Activated CD8-positive, alpha-beta memory T cell treated with anti-CD3 and anti-CD28 coated beads, Interleukin-2, amount 50 U/mL, for 1 hour (primary cell): ENCODE results near the gene B3GAT1.
"Not testable (repeated sequence)": the region's sequence is repeated elsewhere in the genome, so short reads cannot be mapped to it uniquely, and the experiment has no call there.

Source experiments
- DNase-seq: peaks from one replicate; pipeline ENCODE4 v3.0.0-alpha.2; 2020; ENCODE audit errors: extremely low read depth

The B3GAT1 gene

DNA sequence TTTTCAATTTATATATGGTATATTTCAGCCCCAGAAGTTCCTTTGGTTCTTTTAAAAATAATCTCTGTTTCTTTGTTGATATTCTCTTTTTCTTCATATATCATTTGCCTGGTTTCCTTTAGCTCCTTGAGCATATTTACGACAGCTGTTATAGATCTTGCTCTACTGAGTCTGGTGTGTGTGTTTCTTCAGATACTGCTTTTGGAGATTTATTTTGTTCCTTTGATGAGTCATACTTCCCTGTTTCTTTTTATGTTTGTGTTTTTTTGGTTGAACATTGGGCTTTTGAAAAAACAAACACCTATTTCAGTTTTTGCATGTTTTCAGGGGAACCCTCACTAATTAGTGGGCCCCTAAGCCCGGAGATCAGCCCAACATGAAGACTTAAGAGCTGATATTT, 56.9 kb downstream of the B3GAT1 start:
- no peak for DNase-seq

DNA sequence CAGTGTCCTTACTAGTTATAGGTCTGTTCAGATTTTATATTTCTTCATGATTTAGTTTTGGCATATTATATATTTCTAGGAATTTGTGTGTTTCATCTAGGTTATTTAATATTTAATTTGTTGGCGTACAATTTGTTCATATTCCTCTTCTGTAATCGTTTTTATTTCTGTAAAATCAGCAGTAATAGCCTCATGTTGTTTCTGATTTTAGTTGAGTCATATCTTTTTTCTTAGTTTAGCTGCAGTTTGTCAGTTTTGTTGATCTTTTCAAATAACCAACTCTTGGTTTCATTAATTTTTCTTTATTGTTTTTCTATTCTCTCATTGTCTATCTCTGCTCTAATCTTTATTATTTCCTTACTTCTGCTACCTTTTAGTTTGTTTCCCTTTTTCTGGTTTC, 59.9 kb downstream of the B3GAT1 start:
- DNase-seq, result no peak

DNA sequence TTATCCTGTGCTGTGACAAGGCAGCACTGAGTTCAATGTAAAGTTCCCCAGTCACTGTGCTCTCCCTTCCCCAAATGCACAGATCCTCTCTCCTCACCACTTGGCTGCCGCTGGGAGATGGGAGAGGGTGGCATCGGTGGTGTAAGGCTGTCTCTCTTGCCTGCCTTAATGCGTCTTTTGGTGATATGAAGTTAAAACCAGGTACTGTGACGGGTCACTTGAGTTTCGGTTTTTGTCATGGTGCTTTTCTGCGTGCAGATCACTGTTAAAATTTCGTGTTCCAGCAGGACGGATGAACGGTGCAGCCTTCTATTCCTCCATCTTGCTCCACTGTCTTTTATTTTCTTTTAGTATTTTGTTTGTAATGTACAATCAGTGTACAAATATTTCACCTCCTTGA, 61.7 kb downstream of the B3GAT1 start:
- DNase-seq, result no peak

DNA sequence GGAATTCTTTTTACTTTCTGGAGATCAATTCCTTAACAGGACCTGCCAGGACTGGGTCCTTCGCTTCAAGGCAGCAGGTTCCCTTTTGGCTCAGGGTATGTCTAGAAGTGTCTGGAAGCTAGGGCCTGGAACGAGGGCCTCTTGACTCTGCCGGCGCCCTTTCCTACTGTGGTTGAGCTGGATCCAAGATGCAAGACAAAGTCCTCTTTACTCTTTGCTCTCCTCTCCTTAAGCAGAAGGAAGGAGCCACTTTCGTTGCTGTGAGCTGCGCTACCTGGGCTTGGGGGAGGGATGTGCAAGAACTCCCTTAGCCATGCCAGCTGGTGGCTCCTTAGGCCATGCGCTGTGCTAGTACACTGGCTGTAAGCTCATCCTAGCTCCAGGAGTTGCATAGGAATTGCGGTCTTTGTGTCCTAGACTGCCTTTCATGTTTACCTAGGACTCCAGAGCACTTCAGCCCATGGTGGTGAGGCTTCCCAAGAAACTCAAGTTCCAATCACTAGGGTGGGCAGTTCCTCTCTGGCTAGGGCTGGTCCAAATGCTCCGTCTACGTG, 62.2 kb downstream of the B3GAT1 start:
- no peak for DNase-seq

DNA sequence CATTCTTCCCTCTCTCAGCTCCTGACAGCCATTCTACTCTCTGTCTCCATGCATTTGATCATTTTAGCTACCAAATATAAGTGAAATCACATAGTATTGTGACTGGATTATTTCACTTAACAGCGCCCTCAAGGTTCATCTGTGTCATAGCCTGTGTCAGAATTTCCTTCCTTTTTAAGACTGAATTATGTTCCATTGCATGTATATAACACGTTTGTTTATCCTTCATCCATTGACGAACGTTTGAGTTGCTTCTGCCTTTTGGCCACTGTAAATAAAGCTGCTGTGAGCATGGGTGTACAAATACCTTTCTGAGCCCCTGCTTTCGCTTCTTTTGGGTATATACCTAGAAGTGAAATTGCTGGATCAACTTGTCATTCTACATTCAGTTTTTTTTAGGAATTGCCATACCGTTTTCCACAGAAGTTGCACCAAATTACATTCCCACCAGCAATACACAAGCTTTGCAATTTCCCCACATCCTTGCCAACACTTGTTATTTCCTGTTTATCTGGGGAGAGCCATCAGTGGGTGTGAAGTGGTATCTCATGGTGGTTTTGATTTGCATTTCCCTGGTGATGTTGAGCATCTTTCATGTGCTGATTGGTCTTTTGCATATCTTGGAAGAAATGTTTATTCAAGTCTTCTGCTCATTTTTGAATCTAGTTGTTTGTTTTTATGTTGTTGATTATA, 62.8 kb downstream of the B3GAT1 start:
- DNase-seq, result no peak

DNA sequence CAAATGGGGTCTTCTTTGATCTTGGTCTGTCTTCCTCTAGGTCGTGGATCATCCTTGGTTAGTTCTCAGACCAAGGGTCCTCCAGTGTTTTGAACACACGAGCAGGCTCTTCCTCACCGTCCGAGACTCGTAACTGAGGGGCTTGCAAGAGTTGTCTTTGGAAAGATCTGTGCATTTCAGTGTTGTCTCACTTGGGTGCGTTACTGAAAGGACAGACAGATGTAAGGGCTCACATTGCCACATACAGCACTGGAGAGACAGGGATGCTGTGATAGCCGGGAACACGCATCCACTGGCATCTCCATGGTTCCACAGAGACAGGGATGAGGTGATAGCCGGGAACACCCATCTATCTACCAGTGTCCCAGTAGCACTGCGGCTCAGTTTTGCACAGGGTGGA, 64.6 kb downstream of the B3GAT1 start:
- no peak for DNase-seq

DNA sequence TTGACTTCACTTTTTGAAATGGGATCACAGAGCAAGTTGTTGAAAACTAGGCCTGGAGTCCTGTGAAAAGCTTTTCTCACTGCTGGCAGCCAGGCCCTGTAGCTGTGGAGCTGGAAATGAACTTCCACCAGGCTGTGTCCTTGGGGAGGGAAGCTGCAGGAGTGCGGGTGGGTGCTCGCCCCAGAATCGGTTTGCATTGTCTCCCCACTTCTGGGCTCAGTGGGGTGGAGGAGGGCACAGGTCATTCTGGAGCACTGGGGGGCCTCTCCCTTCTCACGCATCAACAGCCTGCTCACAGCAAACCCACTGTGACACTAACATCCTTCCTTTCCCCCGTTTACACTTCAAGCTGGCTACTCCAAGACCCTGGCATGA, 65.1 kb downstream of the B3GAT1 start:
- DNase-seq, result no peak

DNA sequence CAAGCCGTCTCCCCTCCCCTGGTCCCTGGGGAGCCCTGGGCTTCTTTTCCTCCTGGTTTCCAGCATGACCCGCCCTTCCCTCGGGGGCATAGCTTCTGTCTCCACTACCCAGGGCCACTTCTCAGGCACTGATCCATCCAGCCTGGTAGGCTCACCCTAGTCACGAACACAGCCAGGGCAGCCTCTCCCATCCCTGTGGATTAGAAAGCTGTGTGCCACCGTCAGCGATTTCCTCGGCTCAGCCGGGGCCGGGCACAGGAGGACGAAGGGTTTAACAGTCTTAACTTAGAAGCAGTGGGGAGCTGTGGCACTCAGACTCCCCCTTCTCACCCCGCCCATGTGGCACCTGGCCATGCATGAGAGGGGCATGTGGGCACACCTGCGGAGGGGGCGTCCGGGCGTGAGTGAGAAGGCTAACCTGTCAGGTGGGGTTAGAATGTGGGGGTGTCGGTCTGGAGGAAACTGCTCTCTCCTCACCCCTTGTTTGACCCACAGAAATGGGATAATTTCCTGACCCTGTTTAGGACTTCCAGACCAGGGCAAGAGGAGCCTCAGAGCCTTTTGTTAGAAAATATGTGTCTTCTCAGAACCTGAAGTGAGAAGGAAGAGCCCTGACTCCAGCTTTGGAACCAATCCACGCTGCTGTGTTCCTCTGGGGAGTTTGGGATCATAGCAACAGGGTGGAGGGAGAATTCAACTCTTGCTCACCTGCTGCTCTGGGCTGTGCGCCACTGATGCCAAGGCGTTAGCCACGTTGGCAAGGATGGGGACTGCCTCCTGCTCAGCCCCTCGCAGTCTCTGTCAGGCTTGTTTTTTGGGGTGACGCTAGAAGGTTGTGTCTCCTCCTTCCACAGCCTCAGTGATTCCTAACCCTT, 65.7 kb downstream of the B3GAT1 start:
- DNase-seq, result no peak

DNA sequence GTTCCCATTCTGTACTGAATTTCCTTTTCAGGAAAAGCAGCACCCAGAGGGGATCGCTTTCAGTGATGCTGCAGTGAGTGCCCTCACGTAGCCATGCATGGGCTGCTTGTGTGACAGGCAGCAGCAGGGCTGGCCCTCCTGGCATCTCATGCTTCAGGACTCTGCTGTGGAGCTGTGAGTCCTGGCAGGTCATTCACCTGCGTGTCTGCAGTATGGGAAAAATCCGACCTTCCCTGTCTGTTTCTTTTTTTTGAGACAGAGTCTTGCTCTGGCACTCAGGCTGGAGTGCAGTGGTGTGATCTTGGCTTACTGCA, 66.8 kb downstream of the B3GAT1 start:
- DNase-seq, result no peak

DNA sequence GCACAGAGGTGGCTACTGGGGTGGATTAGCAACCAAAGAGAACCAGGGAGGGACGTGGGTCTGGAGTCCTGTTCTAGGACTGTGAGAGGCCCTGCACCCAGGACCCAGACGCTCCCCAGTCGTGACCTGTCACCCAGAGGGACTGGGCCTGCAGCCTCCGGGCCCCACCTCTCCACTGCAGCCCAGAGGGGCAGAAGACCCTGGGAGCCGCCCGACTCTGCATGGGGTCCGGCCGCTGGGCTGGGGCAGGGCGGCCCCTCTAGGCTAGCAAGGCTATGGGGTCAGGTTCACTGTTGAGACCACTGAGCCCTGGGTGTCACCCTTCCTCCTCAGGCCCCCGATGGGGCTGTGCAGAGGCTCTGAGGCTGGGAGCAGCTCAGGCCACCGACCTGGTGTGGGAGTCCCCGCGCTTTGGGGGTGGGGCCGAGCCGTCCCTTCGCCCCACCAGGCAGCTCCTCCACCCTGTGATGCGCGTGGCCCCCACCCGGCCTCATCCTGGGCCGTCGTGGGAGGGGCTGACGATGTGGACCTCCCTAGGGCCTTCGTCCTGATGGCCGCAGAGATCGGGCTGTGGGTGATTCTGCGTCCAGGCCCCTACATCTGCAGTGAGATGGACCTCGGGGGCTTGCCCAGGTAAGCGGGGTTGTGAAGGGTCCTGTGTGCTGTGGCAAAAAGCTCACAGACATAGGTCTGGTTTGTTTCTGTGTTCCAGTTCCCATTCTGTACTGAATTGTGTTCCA, 67.4 kb downstream of the B3GAT1 start:
- not testable (repeated sequence) for DNase-seq

DNA sequence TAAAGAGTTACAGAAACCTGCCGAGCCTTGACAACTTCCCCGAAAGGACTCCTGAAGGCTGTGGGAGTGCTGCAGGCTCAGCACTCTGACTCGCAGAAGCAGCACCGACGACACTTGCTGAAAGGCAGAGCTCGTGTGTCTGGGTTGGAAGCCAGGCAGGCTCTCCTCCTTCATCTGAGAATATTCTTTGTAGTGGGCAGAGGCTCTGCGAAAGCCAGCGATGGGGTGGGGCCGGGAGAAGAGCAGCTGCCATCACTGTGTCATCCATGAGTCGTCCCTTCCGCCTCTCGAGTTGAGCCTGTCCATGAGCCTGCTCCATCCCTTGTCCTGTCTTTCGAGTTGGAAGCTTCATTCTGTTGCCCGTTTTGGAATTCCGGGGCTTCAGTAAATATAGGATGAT, 68.4 kb downstream of the B3GAT1 start:
- DNase-seq, result no peak

DNA sequence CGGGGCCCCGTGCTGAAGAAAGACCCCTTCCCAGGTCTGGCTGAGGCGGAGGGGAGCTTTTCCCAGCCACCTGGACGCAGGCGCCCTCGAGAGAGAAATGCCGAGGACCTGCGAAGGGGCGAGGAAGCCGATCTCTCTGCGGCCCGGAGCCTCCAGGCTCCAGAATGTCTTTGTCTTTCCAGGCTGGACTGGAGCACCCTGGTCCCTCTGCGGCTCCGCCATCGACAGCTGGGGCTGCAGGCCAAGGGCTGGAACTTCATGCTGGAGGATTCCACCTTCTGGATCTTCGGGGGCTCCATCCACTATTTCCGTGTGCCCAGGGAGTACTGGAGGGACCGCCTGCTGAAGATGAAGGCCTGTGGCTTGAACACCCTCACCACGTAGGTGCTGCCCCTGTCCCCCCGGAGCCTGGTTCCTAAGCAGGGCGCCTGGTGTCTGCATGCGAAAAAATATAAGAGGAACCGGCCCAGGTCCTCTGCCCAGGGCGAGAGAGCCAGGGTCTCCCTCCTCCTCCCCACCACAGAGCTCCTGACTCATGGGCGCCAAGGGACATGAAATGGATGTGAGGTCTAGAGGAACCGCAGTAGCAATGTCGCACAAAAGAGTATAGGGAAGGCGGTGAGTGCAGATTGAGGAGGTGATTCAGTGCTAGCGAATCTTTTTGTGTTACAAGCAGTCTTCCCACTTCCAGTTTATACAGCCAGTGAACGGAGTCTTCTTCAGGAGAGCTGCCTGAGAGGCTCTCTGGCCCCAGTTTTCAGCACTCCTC, 69.3 kb downstream of the B3GAT1 start:
- no peak for DNase-seq

DNA sequence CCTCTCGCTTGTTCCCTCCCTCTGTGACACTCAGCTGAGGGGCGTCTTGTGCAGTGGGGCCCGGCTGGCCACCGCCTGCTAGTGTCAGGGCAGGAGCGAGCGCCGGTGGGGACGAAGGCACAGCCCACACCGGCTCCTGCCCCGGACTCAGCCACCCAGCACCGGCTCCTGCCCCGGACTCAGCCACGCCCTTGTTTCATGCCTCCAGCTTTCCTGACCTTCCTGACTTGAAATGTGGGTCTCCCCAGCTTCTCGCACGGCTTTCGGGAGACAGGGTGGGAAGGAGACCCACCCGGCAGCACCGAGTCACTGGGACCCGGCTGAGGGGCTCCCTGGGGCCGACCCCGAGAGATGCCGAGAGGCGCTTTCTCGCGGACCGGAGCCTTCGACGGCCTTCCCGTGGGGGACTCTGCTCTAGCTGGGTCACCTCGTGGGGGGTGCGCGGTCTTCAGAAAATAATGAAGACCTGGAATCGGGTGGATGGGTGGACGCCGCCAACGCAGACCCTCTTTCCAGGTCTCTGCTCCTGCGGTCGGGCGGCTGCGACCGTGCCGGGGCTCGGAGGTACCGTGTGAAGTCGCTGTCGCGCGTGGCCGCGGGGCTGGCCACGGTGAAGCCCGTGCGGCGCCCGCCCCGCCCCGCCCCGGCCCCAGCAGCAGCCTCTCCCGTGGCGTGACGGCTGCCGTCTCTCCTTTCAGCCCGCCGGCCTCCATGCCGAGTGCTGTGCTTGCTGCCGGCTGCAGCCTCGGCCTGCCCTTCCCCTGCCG, 70.1 kb downstream of the B3GAT1 start:
- DNase-seq, result no peak

DNA sequence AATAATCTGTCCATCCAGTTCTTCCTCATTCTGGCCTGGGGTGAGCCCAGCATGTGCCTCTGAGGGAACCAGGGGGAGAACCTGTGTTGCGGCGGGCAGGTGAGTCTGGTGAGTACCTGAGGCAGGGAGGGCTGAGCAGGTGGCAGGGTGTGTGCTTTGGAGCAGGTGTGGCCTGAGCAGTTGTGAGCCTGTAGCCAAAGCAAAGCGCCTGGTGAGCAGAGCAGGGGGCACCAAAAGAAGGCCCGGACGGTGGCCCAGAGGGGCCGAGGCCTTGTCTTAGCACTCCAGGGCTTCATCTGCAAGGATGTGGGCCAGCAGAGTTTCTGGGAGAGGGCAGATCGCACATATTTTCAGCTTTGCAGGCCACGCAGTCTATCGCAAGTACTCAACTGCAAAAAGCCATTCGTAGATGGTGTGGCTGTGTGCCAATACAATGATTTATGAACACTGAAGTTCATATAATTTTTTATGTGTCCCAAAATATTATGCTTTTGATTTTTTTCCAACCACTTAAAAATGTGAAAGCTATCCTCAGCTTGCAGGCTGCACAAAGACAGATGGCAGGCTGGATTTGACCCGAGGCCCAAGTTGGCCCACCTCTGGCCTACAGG, 71.6 kb downstream of the B3GAT1 start:
- no peak for DNase-seq

DNA sequence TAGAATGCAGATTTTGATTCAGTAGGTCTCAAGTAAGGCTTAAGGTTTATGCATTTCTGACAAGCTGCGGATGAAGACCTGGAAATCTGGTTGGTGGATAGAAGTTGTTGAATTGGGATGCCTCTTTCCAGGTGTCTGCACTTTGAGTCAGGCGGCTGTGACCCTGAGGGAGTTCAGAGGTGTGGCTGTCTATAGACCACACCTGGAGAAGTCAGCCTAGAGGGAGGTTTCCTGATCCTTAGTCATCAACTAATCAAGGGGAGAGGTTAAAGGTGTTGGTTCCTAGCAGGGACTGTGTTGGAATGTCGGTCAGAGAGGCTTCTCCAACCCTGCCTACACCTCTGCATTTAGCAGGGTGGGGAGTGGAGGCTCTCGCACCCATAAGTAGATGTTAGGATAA, 72.3 kb downstream of the B3GAT1 start:
- DNase-seq, result no peak

DNA sequence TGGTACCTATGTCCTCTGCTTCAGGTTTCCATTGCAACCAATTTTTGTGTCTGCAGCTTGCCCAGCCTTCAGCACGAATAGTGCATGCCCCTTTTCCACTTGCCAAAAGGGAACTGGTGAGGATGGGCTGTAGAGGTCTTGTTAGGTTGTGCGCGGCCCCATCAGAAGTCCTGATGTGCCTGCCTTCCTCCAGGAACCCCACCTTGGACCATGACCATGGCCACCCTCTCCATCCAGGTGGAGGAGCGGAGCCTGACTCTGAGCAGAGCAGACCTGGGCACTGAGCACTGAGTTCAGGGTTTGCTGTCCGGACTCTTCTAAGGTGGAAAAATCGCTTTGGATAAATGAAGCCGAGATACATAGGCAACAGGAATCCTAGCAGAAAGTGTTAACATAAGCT, 73.4 kb downstream of the B3GAT1 start:
- no peak for DNase-seq

DNA sequence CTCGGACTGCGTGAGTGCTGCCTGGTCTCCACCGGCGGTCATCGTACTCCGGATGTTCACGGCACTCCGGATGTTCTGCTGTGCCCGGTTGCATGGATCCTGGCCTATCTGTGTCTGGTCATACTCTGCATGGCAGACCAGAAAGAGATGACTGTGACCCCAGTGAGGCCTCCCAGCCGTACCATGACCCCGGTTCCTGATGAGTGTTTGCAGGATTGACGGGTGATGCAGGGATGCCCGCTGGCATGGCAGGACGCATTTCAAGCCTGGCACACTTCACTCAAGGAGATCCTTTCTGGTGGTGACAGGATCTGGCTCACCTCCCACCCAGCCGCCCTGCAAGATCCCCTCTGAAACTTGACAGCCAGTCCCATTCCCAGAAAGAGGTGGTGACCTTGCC, 74.0 kb downstream of the B3GAT1 start:
- DNase-seq, result no peak

DNA sequence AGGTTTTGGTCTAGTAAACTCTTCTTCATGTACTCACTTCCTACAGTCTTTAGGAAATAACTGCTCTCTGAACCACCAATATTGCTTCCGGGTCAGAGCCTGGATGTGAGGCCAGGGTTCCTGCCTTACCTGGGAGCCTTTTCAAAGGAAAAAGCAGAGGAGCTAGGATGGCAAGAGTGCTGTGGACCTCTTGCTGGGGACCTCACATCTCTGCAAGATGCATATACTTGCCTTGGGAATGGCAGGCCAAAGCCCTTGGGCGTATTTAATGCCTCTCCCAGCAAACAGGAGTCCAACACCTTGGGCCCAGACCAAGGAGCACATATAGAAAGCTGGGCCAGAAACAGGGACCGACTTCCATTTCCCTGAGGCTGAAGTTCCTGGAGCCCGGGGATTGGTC, 75.0 kb downstream of the B3GAT1 start:
- DNase-seq, result no peak

DNA sequence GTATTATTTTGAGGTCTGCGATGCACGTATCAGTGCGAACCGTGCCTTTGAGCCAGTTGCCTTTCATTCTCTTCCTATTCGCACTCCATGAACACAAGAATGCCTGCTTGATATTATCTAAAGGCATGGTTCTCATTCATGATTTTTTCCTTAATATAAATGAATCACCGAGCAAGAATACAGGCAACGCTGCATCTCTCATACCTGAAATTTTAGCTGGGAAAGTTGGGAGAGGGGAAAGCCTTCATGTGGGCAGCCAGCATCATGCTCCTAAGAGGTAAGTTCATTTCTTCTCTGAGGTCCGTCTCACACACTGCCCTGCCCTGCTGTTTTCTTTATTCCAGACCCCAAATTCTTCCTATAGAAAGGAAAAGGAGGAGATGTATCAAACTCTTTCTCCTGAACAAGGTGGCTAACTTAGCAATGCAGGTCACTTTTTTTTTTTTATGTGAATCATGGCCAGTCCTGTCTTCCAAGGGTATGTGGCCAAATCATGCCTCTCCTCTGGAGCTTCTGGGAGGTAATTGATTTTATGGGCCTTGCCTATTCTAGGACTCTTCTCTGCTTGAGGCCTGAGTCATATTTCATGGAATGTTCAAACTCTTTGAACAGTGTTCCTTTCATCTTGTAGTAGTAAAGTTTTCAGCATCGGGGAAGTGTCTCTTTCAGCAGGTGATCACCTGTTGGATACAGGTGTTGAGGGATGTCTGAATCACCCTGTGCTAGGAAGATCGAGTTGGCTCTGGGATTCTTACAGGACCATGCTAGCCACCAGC, 77.1 kb downstream of the B3GAT1 start:
- DNase-seq, result no peak

DNA sequence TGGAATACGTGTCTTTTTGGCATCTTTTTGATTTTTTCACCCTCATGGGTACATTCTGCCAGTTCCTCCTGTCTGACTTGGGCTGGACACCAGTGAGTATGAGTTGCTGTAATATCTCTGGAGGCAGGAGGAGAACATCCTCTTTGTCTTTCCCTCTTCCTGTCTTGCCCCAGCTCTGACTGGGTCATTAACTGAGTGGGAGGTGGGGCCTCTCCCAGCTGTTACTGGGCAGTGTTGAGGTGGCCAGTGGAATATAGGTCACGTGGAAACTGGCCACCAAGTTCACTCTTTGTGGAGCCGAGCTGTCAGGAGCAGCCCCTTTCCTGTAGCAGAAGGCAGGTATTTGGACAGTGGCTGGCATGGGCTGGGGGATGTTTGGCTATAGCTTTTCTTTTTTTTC, 78.1 kb downstream of the B3GAT1 start:
- DNase-seq, result no peak
